GM23248 (cell line): ENCODE results near the gene MYLIP. TPM values are rescaled to one million over a fixed set of nuclear protein-coding genes. Genes with fewer than 3 reads are reported as not detected.

Source experiments
- DNase-seq: peaks from one replicate; pipeline ENCODE4 v3.0.0-alpha.2; 2015
- H2AFZ ChIP-seq: fragments of 200-600 bp; sonication (generic); 2 replicates; pipeline ENCODE4 v1.6.1; 2016; ENCODE audit warnings: antibody characterized with exemption
- H3F3A ChIP-seq: fragments of 200-600 bp; sonication (generic); 2 replicates; pipeline ENCODE4 v1.6.1; 2016; ENCODE audit warnings: mild to moderate bottlenecking, antibody characterized with exemption, mixed run types; ENCODE audit not compliant: insufficient read depth
- H3K27ac ChIP-seq: fragments of 200-600 bp; sonication (generic); 2 replicates; pipeline ENCODE4 v1.5.1; 2016; ENCODE audit warnings: mild to moderate bottlenecking
- H3K27me3 ChIP-seq: fragments of 200-600 bp; sonication (generic); replicated peaks from 2 replicates; pipeline ENCODE4 v1.6.1; 2016; ENCODE audit warnings: mild to moderate bottlenecking; ENCODE audit not compliant: insufficient read depth
- H3K36me3 ChIP-seq: fragments of 200-600 bp; sonication (generic); 2 replicates; pipeline ENCODE4 v1.6.1; 2016; ENCODE audit warnings: low read depth, mild to moderate bottlenecking
- H3K4me1 ChIP-seq: fragments of 200-600 bp; sonication (generic); 2 replicates; pipeline ENCODE4 v1.6.1; 2016; ENCODE audit warnings: mild to moderate bottlenecking; ENCODE audit not compliant: insufficient read depth
- H3K4me2 ChIP-seq: fragments of 200-600 bp; sonication (generic); one replicate; pipeline ENCODE4 v1.6.1; 2016; ENCODE audit warnings: mild to moderate bottlenecking; ENCODE audit not compliant: unreplicated experiment
- H3K4me3 ChIP-seq: fragments of 200-600 bp; sonication (generic); 2 replicates; pipeline ENCODE4 v1.5.1; 2016; ENCODE audit warnings: mild to moderate bottlenecking
- H3K79me2 ChIP-seq: fragments of 200-600 bp; sonication (generic); 2 replicates; pipeline ENCODE4 v1.6.1; 2016; ENCODE audit warnings: mild to moderate bottlenecking; ENCODE audit not compliant: insufficient read depth
- H3K9ac ChIP-seq: fragments of 200-600 bp; sonication (generic); 2 replicates; pipeline ENCODE4 v1.6.1; 2016; ENCODE audit warnings: mild to moderate bottlenecking
- H3K9me2 ChIP-seq: fragments of 200-600 bp; sonication (generic); 2 replicates; pipeline ENCODE4 v1.6.1; 2016; ENCODE audit warnings: mixed run types, mild to moderate bottlenecking, moderate library complexity; ENCODE audit not compliant: insufficient read depth
- H3K9me3 ChIP-seq: fragments of 200-600 bp; sonication (generic); one replicate; pipeline ENCODE4 v1.6.1; 2017; ENCODE audit warnings: low read depth
- H4K20me1 ChIP-seq: fragments of 200-600 bp; sonication (generic); 2 replicates; pipeline ENCODE4 v1.6.0; 2016; ENCODE audit not compliant: insufficient read depth
- EZH2 ChIP-seq: fragments of 200-600 bp; sonication (generic); IDR thresholded peaks from 2 replicates; pipeline ENCODE4 v1.6.1; 2018; ENCODE audit warnings: antibody characterized with exemption, mild to moderate bottlenecking; ENCODE audit not compliant: insufficient read depth, poor library complexity, severe bottlenecking
- EZH2phosphoT487 ChIP-seq: fragments of 200-600 bp; sonication (generic); IDR thresholded peaks from 2 replicates; pipeline ENCODE4 v1.6.1; 2018; ENCODE audit warnings: antibody characterized with exemption, moderate library complexity, mild to moderate bottlenecking, low read depth; ENCODE audit not compliant: insufficient read depth
- WGBS, 2 experiments: methylation state at CpG; one replicate each; pipeline ENCODE4 v1.1.6; 2015 to 2017; ENCODE audit warnings: low lambda C conversion rate in 2 of 2, low coverage in 1 of 2; ENCODE audit errors: missing lambda C conversion rate in 2 of 2; 5-methylcytosine and 5-hydroxymethylcytosine counted together
- in situ Hi-C: fragments of 300-500 bp; cut with MboI; formaldehyde crosslinking; loops from 2 replicates; pipeline ENCODE4 v1.15.0; 2020
- polyA plus RNA-seq: library from polyadenylated mRNA; unstranded; fragments of >200 nt; fragmentation: Nextera tagmentation; extraction: Ambion mirVana; gene quantifications from 2 replicates; pipeline ENCODE4 v1.2.1, GENCODE V29; 2016
- total RNA-seq: library from RNA; depleted of rRNA; stranded (reverse); fragments of >200 nt; shearing (Covaris generic); gene quantifications from 2 replicates; pipeline ENCODE4 v1.2.3, GENCODE V29; 2014

MYLIP gene
- total and polyA plus RNA-seq, 2 experiments from 2014 or later, result 1.7 to 1.9 TPM

- H3K9me3 ChIP-seq, result no peaks in the 10 kb centered on the region
- in situ Hi-C loops, result no loop called here
- no peak overlapping the region for H2AFZ ChIP-seq
Observed at GRCh38 chr6:16130437-16130891, 1.6 kb downstream of the MYLIP start.

GRCh38 chr6:16130932-16131387 is 2.1 kb downstream of the MYLIP start:
- peak overlapping the region; percentile 9; the same call in 1 of the 2 replicates for H3K27ac ChIP-seq
- H3K79me2 ChIP-seq, result no peaks in the 10 kb centered on the region
- H4K20me1 ChIP-seq, result no peaks in the 10 kb centered on the region
- DNase-seq, result peak; percentile 77
- peak overlapping the region; percentile 74 for H3K4me3 ChIP-seq
- peaks cover 22% of the 10 kb centered on the region for H3K4me1 ChIP-seq
- in situ Hi-C loops, result no loop called here
- H3K27me3 ChIP-seq, result peaks cover 39% of the 10 kb centered on the region
- no peaks in the 10 kb centered on the region for H3K9me2 ChIP-seq
- no peak overlapping the region for H3K9ac ChIP-seq
- H3F3A ChIP-seq, result no peaks in the 10 kb centered on the region; the same call in 1 of the 2 replicates
- H3K9me3 ChIP-seq, result no peaks in the 10 kb centered on the region
- H3K4me2 ChIP-seq, result peak overlapping the region; percentile 95
- H3K36me3 ChIP-seq, result no peaks in the 10 kb centered on the region
- no peak overlapping the region for H2AFZ ChIP-seq
- TF ChIP-seq EZH2, result no peak
- no peak for TF ChIP-seq EZH2phosphoT487
- 12 to 18% methylated on average over 3 of the region's 3 CpGs for WGBS, 2 experiments

More at GRCh38 chr6:16130437-16130891, 1.6 kb downstream of the MYLIP start:
- Histone ChIP-seq H4K20me1 (no peaks in the 10 kb centered on the region), H3K4me3 (peak overlapping the region; percentile 74), H3F3A (no peaks in the 10 kb centered on the region; the same call in 1 of the 2 replicates), H3K36me3 (no peaks in the 10 kb centered on the region), H3K4me1 (peaks cover 22% of the 10 kb centered on the region), H3K27me3 (peaks cover 44% of the 10 kb centered on the region), H3K79me2 (no peaks in the 10 kb centered on the region), H3K9ac (no peak overlapping the region), H3K4me2 (peak overlapping the region; percentile 95), H3K27ac (no peak overlapping the region), H3K9me2 (no peaks in the 10 kb centered on the region)
- DNase-seq, result peak; percentile 17
- TF ChIP-seq EZH2phosphoT487, result no peak
- 21 to 29% methylated on average over 8 of the region's 8 CpGs for WGBS, 2 experiments

GRCh38 chr6:16132909-16133308 is 4.0 kb downstream of the MYLIP start:
- Histone ChIP-seq H2AFZ (no peak overlapping the region), H3K9me2 (no peaks in the 10 kb centered on the region), H3K36me3 (no peaks in the 10 kb centered on the region), H3K9me3 (no peaks in the 10 kb centered on the region), H3K4me1 (peaks cover 38% of the 10 kb centered on the region), H3K79me2 (no peaks in the 10 kb centered on the region), H3K4me3 (no peak overlapping the region), H3K27me3 (peaks cover 24% of the 10 kb centered on the region), H4K20me1 (no peaks in the 10 kb centered on the region), H3F3A (peaks cover 14% of the 10 kb centered on the region), H3K4me2 (no peak overlapping the region), H3K27ac (no peak overlapping the region), H3K9ac (no peak overlapping the region)
- in situ Hi-C loops, result no loop called here
- TF ChIP-seq EZH2 (no peak), EZH2phosphoT487 (no peak)
- DNase-seq, result no peak

GRCh38 chr6:16134430-16134829 is 5.5 kb downstream of the MYLIP start:
- H3K4me2 ChIP-seq, result no peak overlapping the region

GRCh38 chr6:16135066-16135465 is 6.2 kb downstream of the MYLIP start:
- no peak for TF ChIP-seq EZH2phosphoT487
- no peak for TF ChIP-seq EZH2
- peaks cover 41% of the 10 kb centered on the region for H3K27me3 ChIP-seq
- H3K4me2 ChIP-seq, result no peak overlapping the region
- H3K4me1 ChIP-seq, result peaks cover 33% of the 10 kb centered on the region
- H2AFZ ChIP-seq, result no peak overlapping the region
- H3K36me3 ChIP-seq, result no peaks in the 10 kb centered on the region
- no peak overlapping the region for H3K27ac ChIP-seq
- no peaks in the 10 kb centered on the region for H4K20me1 ChIP-seq
- H3K79me2 ChIP-seq, result no peaks in the 10 kb centered on the region
- no peaks in the 10 kb centered on the region for H3K9me2 ChIP-seq
- in situ Hi-C loops, result no loop called here
- H3F3A ChIP-seq, result peaks cover 14% of the 10 kb centered on the region
- no peak overlapping the region for H3K4me3 ChIP-seq
- no peak overlapping the region for H3K9ac ChIP-seq
- no peaks in the 10 kb centered on the region for H3K9me3 ChIP-seq
- no peak for DNase-seq

More at GRCh38 chr6:16134430-16134829, 5.5 kb downstream of the MYLIP start:
- Histone ChIP-seq H3K27me3 (peaks cover 38% of the 10 kb centered on the region), H3K27ac (no peak overlapping the region), H3K9me2 (no peaks in the 10 kb centered on the region), H3K9ac (no peak overlapping the region), H3K36me3 (no peaks in the 10 kb centered on the region), H3K9me3 (no peaks in the 10 kb centered on the region), H3K4me1 (peaks cover 35% of the 10 kb centered on the region), H3K4me3 (no peak overlapping the region), H3K79me2 (no peaks in the 10 kb centered on the region), H4K20me1 (no peaks in the 10 kb centered on the region), H2AFZ (no peak overlapping the region), H3F3A (peaks cover 14% of the 10 kb centered on the region)
- 96% methylated on average over 1 of the region's 1 CpG for WGBS, 2 experiments
- TF ChIP-seq EZH2 (no peak), EZH2phosphoT487 (no peak)
- in situ Hi-C loops, result no loop called here
- no peak for DNase-seq
